ENCODE measurements around the gene RAB10. TPM values are rescaled to one million over a fixed set of nuclear protein-coding genes. Genes with fewer than 3 reads are reported as not detected.

RAB10 gene
- total RNA-seq, 3 donors from 2014 or later (not counting 1 experiment from before 2014, with no cell fraction given): 35.8 to 44.2 (median 39.5) TPM

GRCh38 chr2:26039603-26040323 is 5.9 kb downstream of the RAB10 start:
- Mint-ChIP-seq H3K4me3 (no peak overlapping the region), H3K36me3 (no peaks in the 10 kb centered on the region), H3K27ac (peak overlapping the region in 1 of 2 donors; percentile 71), H3K9me3 (no peaks in the 10 kb centered on the region), H3K27me3 (ENCODE audit: low read depth in 2 of 2) (no peaks in the 10 kb centered on the region), H3K4me1 (peaks cover 60 to 75% of the 10 kb centered on the region in 2 donors)
- ATAC-seq (no peak), DNase-seq (no peak)
- no peak overlapping the region for H3K4me3 ChIP-seq (ENCODE audit: low read length)
- H3K9me3 ChIP-seq (ENCODE audit: control insufficient read depth, insufficient read depth, low read length): no peaks in the 10 kb centered on the region
- no peaks in the 10 kb centered on the region for H3K27me3 ChIP-seq (ENCODE audit: control insufficient read depth, insufficient read depth, low read length)
- TF ChIP-seq, protein P1, sequence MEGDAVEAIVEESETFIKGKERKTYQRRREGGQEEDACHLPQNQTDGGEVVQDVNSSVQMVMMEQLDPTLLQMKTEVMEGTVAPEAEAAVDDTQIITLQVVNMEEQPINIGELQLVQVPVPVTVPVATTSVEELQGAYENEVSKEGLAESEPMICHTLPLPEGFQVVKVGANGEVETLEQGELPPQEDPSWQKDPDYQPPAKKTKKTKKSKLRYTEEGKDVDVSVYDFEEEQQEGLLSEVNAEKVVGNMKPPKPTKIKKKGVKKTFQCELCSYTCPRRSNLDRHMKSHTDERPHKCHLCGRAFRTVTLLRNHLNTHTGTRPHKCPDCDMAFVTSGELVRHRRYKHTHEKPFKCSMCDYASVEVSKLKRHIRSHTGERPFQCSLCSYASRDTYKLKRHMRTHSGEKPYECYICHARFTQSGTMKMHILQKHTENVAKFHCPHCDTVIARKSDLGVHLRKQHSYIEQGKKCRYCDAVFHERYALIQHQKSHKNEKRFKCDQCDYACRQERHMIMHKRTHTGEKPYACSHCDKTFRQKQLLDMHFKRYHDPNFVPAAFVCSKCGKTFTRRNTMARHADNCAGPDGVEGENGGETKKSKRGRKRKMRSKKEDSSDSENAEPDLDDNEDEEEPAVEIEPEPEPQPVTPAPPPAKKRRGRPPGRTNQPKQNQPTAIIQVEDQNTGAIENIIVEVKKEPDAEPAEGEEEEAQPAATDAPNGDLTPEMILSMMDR (IDR thresholded peaks at IDR 0.05): no peak
- intact Hi-C loops (cut with micrococcal nuclease): no loop called here
- H3K27ac ChIP-seq (ENCODE audit: low read length): no peak overlapping the region
- H3K36me3 ChIP-seq (ENCODE audit: control insufficient read depth, insufficient read depth, low read length): peaks cover 3% of the 10 kb centered on the region
- H3K4me1 ChIP-seq (ENCODE audit: control insufficient read depth, insufficient read depth, low read length): peaks cover 37% of the 10 kb centered on the region
- 70% methylated on average over 4 of the region's 9 CpGs for WGBS (ENCODE audit: insufficient coverage)

GRCh38 chr2:26043109-26043508 is 9.2 kb downstream of the RAB10 start:
- Mint-ChIP-seq H3K36me3 (no peaks in the 10 kb centered on the region), H3K27me3 (ENCODE audit: low read depth in 2 of 2) (no peaks in the 10 kb centered on the region), H3K27ac (peak overlapping the region; percentile 77 to 78), H3K9me3 (no peaks in the 10 kb centered on the region), H3K4me1 (peaks cover 58 to 59% of the 10 kb centered on the region in 2 donors), H3K4me3 (peak overlapping the region; percentile 19)
- H3K27me3 ChIP-seq (ENCODE audit: control insufficient read depth, insufficient read depth, low read length): no peaks in the 10 kb centered on the region
- peaks cover 18% of the 10 kb centered on the region for H3K4me1 ChIP-seq (ENCODE audit: control insufficient read depth, insufficient read depth, low read length)
- DNase-seq (no peak), ATAC-seq (no peak)
- no peaks in the 10 kb centered on the region for H3K9me3 ChIP-seq (ENCODE audit: control insufficient read depth, insufficient read depth, low read length)
- H3K27ac ChIP-seq (ENCODE audit: low read length): no peak overlapping the region
- TF ChIP-seq, protein P1 (IDR thresholded peaks at IDR 0.05): no peak
- H3K4me3 ChIP-seq (ENCODE audit: low read length): no peak overlapping the region
- WGBS (ENCODE audit: insufficient coverage): 97% methylated on average over 4 of the region's 5 CpGs
- intact Hi-C loops (cut with micrococcal nuclease): no loop called here
- H3K36me3 ChIP-seq (ENCODE audit: control insufficient read depth, insufficient read depth, low read length): peaks cover 3% of the 10 kb centered on the region

- peak overlapping the region; percentile 65 for H3K4me3 Mint-ChIP-seq
- Histone ChIP-seq H3K4me1 (ENCODE audit: control insufficient read depth, insufficient read depth, low read length) (peaks cover 15% of the 10 kb centered on the region), H3K9me3 (ENCODE audit: control insufficient read depth, insufficient read depth, low read length) (no peaks in the 10 kb centered on the region), H3K27ac (ENCODE audit: low read length) (peak overlapping the region; percentile 58), H3K4me3 (ENCODE audit: low read length) (no peak overlapping the region), H3K36me3 (ENCODE audit: control insufficient read depth, insufficient read depth, low read length) (peaks cover 3% of the 10 kb centered on the region), H3K27me3 (ENCODE audit: control insufficient read depth, insufficient read depth, low read length) (no peaks in the 10 kb centered on the region)
- intact Hi-C loops (cut with micrococcal nuclease): loop anchor here (1.0 kb wide), 1 partner anchor 10 kb away; the partner anchor contains the start of gene RAB10
- H3K27ac Mint-ChIP-seq: peak overlapping the region; percentile 77 to 78
- TF ChIP-seq, protein P1 (IDR thresholded peaks at IDR 0.05): no peak
- ATAC-seq (peak; percentile 88 to 91 (median 90)), DNase-seq (peak in 1 of 2 donors; percentile 54)
- WGBS (ENCODE audit: insufficient coverage): 20% methylated on average over 6 of the region's 8 CpGs
- H3K27me3 Mint-ChIP-seq (ENCODE audit: low read depth in 2 of 2): no peaks in the 10 kb centered on the region
- H3K36me3 Mint-ChIP-seq: no peaks in the 10 kb centered on the region
- peaks cover 62% of the 10 kb centered on the region in 2 donors for H3K4me1 Mint-ChIP-seq
- H3K9me3 Mint-ChIP-seq: no peaks in the 10 kb centered on the region
These were observed 10.2 kb downstream of the RAB10 start for GRCh38 chr2:26043862-26044696.

Data from natural killer cell (primary cell).